GM19099 (cell line): ENCODE results near the gene NUP214.

Source experiments
- POLR2A ChIP-seq: IDR thresholded peaks from 3 replicates; pipeline ENCODE4 v1.6.1; 2011; ENCODE audit warnings: low read depth; ENCODE audit not compliant: insufficient read length; ENCODE audit errors: extremely low read depth

The NUP214 gene

GRCh38 chr9:131227112-131227958, 101.9 kb downstream of the NUP214 start:
- no peak for TF ChIP-seq POLR2A

GRCh38 chr9:131227959-131228460, 102.6 kb downstream of the NUP214 start:
- TF ChIP-seq POLR2A, result no peak

GRCh38 chr9:131228988-131229387, 103.6 kb downstream of the NUP214 start:
- TF ChIP-seq POLR2A, result no peak

- TF ChIP-seq POLR2A, result no peak
Measured at GRCh38 chr9:131233556-131233955, 108.2 kb downstream of the NUP214 start.

GRCh38 chr9:131233995-131234394, 108.6 kb downstream of the NUP214 start:
- no peak for TF ChIP-seq POLR2A

GRCh38 chr9:131234799-131235479, 109.6 kb downstream of the NUP214 start:
- TF ChIP-seq POLR2A, result no peak

GRCh38 chr9:131235480-131235851, 110.1 kb downstream of the NUP214 start:
- TF ChIP-seq POLR2A, result no peak

- no peak for TF ChIP-seq POLR2A
Measured at GRCh38 chr9:131236161-131236560, 110.8 kb downstream of the NUP214 start.

GRCh38 chr9:131236761-131237160, 111.4 kb downstream of the NUP214 start:
- TF ChIP-seq POLR2A, result no peak

GRCh38 chr9:131237291-131237690, 111.9 kb downstream of the NUP214 start:
- no peak for TF ChIP-seq POLR2A

GRCh38 chr9:131237931-131238401, 112.6 kb downstream of the NUP214 start:
- TF ChIP-seq POLR2A, result peak; percentile 75

GRCh38 chr9:131238402-131239021, 113.1 kb downstream of the NUP214 start:
- TF ChIP-seq POLR2A, result no peak

- TF ChIP-seq POLR2A, result no peak
Measured at GRCh38 chr9:131239161-131239975, 114.0 kb downstream of the NUP214 start.

GRCh38 chr9:131240047-131240921, 114.9 kb downstream of the NUP214 start:
- TF ChIP-seq POLR2A, result no peak
